ENCODE data around the gene NAALADL1. TPM values are rescaled to one million over a fixed set of nuclear protein-coding genes. Genes with fewer than 3 reads are reported as not detected.

NAALADL1 gene
- total RNA-seq, 1 donor from 2014 or later = 56.8 TPM

- Histone ChIP-seq H3K4me3 (no peak overlapping the region), H3K9me3 (no peaks in the 10 kb centered on the region), H3K4me1 (peaks cover 3 to 17% of the 10 kb centered on the region in 2 donors), H3K27me3 (no peaks in the 10 kb centered on the region), H3K27ac (no peak overlapping the region), H3K36me3 (peaks cover 17 to 34% of the 10 kb centered on the region in 2 donors)
- intact Hi-C loops (cut with DNase I) = no loop called here
- DNase-seq (ENCODE audit: low spot score in 2 of 2) = no peak
- TF ChIP-seq, protein P1, sequence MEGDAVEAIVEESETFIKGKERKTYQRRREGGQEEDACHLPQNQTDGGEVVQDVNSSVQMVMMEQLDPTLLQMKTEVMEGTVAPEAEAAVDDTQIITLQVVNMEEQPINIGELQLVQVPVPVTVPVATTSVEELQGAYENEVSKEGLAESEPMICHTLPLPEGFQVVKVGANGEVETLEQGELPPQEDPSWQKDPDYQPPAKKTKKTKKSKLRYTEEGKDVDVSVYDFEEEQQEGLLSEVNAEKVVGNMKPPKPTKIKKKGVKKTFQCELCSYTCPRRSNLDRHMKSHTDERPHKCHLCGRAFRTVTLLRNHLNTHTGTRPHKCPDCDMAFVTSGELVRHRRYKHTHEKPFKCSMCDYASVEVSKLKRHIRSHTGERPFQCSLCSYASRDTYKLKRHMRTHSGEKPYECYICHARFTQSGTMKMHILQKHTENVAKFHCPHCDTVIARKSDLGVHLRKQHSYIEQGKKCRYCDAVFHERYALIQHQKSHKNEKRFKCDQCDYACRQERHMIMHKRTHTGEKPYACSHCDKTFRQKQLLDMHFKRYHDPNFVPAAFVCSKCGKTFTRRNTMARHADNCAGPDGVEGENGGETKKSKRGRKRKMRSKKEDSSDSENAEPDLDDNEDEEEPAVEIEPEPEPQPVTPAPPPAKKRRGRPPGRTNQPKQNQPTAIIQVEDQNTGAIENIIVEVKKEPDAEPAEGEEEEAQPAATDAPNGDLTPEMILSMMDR (IDR thresholded peaks at IDR 0.05) = no peak
These were observed 40.4 kb downstream of the NAALADL1 start for GRCh38 chr11:65017937-65018336.

DNA sequence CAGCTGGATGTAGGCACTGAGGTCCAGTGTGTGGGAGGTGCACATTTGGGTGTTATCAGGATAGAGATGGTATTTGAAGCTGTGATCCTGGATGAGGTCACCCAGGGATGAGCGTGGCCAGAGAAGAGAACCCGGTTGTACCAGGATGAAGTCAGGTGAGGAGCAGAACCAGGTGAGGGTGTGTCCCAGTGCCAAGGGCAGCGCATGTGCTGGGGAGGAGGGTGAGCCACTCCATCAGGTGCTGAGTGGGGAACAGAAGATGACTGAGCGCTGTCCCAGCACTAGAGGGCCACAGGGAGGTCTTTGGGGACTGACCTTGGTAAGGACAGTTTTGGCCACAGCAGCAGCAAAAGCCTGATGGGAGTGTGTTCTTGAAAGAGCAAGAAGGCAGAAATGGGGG lies 41.6 kb downstream of the NAALADL1 start:
- Histone ChIP-seq H3K4me3 (no peak overlapping the region), H3K4me1 (peaks cover 3 to 17% of the 10 kb centered on the region in 2 donors)
- intact Hi-C loops (cut with DNase I) = no loop called here

DNA sequence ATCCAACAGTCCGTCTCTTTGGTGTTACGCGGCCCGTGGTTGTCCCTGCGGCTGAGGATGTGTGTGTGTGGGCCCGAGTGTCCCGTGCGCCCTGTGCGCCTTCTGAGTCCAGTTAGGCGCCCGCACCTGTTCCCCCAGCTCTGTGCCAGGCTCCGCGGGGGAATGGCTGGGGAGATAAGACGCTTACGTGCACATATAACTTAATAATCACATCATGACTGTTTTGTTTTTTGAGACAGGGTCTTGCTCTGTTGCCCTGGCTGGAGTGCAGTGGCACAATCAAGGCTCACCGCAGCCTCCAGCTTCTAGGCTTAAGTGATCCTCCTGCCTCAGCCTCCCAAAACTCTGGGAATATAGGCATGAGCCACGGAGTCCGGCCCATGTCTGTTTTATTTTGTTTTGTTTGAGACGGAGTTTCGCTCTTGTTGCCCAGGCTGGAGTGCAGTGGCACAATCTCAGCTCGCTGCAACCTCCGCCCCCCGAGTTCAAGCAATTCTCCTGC lies 43.6 kb downstream of the NAALADL1 start:
- TF ChIP-seq, protein P1 (IDR thresholded peaks at IDR 0.05) = no peak
- H3K27ac ChIP-seq = peak overlapping the region; percentile 99
- peak in 1 of 2 donors; percentile 69 for DNase-seq (ENCODE audit: low spot score in 2 of 2)
- peaks cover 10 to 12% of the 10 kb centered on the region in 2 donors for H3K36me3 ChIP-seq
- H3K4me1 ChIP-seq = peaks cover 3 to 17% of the 10 kb centered on the region in 2 donors
- peak overlapping the region; percentile 81 to 91 for H3K4me3 ChIP-seq
- intact Hi-C loops (cut with DNase I) = loop anchor here (1.0 to 5.0 kb wide), 6 partner anchors 13 to 167 kb away; partner anchors contain the start of genes FAU, MRPL49, PPP2R5B and SAC3D1
- H3K27me3 ChIP-seq = no peaks in the 10 kb centered on the region
- H3K9me3 ChIP-seq = no peaks in the 10 kb centered on the region

More for the DNA sequence above, 41.6 kb downstream of the NAALADL1 start:
- TF ChIP-seq, protein P1 (IDR thresholded peaks at IDR 0.05) = no peak
- Histone ChIP-seq H3K9me3 (no peaks in the 10 kb centered on the region), H3K27me3 (no peaks in the 10 kb centered on the region), H3K27ac (no peak overlapping the region), H3K36me3 (peaks cover 12 to 30% of the 10 kb centered on the region in 2 donors)
- no peak for DNase-seq (ENCODE audit: low spot score in 2 of 2)

GRCh38 chr11:65013888-65014725 lies 44.2 kb downstream of the NAALADL1 start, which contains the start of gene ARL2:
Gene ARL2 (plus strand): TSS chr11:65014160. CDS start chr11:65014208, 48 bp downstream.
- no peaks in the 10 kb centered on the region for H3K9me3 ChIP-seq
- intact Hi-C loops (cut with DNase I) = loop anchor here (1.0 to 5.0 kb wide), 9 partner anchors 13 to 167 kb away; partner anchors contain the start of genes ATG2A, CDCA5, FAU and MRPL49
- peaks cover 3 to 17% of the 10 kb centered on the region in 2 donors for H3K4me1 ChIP-seq
- DNase-seq (ENCODE audit: low spot score in 2 of 2) = peak; percentile 59 to 95
- peaks cover 7 to 8% of the 10 kb centered on the region in 2 donors for H3K36me3 ChIP-seq
- no peaks in the 10 kb centered on the region for H3K27me3 ChIP-seq
- H3K4me3 ChIP-seq = peak within 1 kb of the TSS; percentile 81 to 91
- H3K27ac ChIP-seq = peak within 1 kb of the TSS; percentile 99
- TF ChIP-seq, protein P1 (IDR thresholded peaks at IDR 0.05) = peak; percentile 39 to 93 (median 74)

DNA sequence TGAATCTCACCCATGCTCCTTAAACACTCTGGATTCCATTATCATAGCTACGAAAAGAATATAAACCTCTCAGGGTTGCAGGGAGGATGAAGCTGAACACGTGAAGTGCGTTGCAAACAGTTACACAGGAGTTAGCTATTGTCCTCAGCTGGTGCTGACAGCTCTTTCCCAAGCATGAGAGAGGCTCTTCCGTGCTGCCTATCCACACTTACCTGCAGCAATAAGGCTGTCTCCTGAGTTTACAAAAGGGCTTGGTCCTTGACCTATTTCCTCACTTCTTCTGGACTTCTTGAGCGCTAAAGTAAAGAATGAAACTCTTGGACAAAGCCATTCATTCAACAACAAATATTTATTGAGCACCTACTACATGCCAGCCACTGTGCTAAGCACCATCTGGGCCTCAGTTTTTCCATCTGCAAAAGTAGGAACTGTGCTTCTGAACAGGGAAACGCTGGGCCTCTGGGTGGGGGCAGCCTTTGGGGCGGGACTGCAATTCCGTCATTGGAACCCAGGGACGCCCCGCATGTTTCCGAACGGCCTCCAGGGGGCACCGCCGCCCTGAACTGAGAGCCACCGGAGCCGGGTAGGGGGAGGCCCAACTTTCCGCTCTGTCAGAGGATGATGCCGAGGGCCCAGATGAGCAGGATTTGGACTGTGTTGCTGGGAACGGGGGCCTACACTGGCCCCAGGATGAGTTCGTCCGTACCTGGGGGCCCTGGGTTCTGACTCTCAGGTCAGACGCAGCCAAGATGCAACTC lies 45.0 kb downstream of the NAALADL1 start:
- DNase-seq (ENCODE audit: low spot score in 2 of 2) = peak; percentile 70 to 96
- H3K4me1 ChIP-seq = peaks cover 3 to 17% of the 10 kb centered on the region in 2 donors
- H3K27me3 ChIP-seq = no peaks in the 10 kb centered on the region
- TF ChIP-seq, protein P1 (IDR thresholded peaks at IDR 0.05) = peak; percentile 72 to 80 (median 80)
- H3K27ac ChIP-seq = peak overlapping the region; percentile 99
- H3K4me3 ChIP-seq = peak overlapping the region; percentile 81 to 91
- no peaks in the 10 kb centered on the region for H3K9me3 ChIP-seq
- intact Hi-C loops (cut with DNase I) = loop anchor here (1.0 to 5.0 kb wide), 5 partner anchors 71 to 166 kb away; partner anchors contain the start of genes ATG2A, CDCA5, VPS51 and ZFPL1
- peaks cover 0 to 2% of the 10 kb centered on the region in 2 donors for H3K36me3 ChIP-seq

Measured in ascending aorta (tissue), 2 donors.